A549 (cell line): ENCODE measurements around the gene FGD2. TPM values are rescaled to one million over a fixed set of nuclear protein-coding genes. Genes with fewer than 3 reads are reported as not detected.

Experiments
- ATAC-seq, 2 experiments: fragments of 200-7000 bp in 1 of 2; fragments of >200 bp in 1 of 2; cut with Nextera tagmentation in 1 of 2; cut with Tn5 transposase in 1 of 2; 3 replicates each; pipeline versions ENCODE4 v1.8.0 to v1.9.1; 2018 to 2020; ENCODE audit warnings: mild to moderate bottlenecking in 1 of 2, moderate library complexity in 1 of 2
- CTCF ChIA-PET: fragments of 300-600 bp; sonication (Branson Sonifier 250); formaldehyde crosslinking; extraction: SDS; loops from one replicate; lab custom pipeline; 2021; ENCODE audit warnings: antibody characterized with exemption, inconsistent platforms; lab: Yijun Ruan, JAX
- POLR2A ChIA-PET: fragments of 350-600 bp; formaldehyde crosslinking; extraction: SDS; loops from one replicate; lab custom pipeline; 2021; ENCODE audit warnings: antibody characterized with exemption, inconsistent platforms; lab: Yijun Ruan, JAX
- DNase-seq, 2 experiments: peaks; one replicate each; pipeline versions ENCODE4 v3.0.0 to v3.0.0-alpha.2; 2011 to 2016; ENCODE audit warnings: low read depth in 1 of 2, low spot score in 1 of 2
- FAIRE-seq: peaks from 2 replicates; lab custom pipeline; 2011; peaks lifted over from hg19 to GRCh38; lab: Jason Lieb, UNC
- H3K27ac ChIP-seq, 2 experiments: fragments of >200 bp; sonication (Bioruptor Twin); formaldehyde crosslinking; 3 replicates each; pipeline ENCODE4 v1.5.1; 2016 to 2017
- H3K4me1 ChIP-seq: fragments of >200 bp; sonication (Bioruptor Twin); formaldehyde crosslinking; 3 replicates; pipeline ENCODE4 v1.6.1; 2016
- H3K4me2 ChIP-seq: fragments of >200 bp; sonication (Bioruptor Twin); formaldehyde crosslinking; 3 replicates; pipeline ENCODE4 v1.6.1; 2016
- H3K4me3 ChIP-seq: fragments of >200 bp; sonication (Bioruptor Twin); formaldehyde crosslinking; 3 replicates; pipeline ENCODE4 v1.5.1; 2016
- H3K9me3 ChIP-seq: fragments of >200 bp; sonication (Bioruptor Twin); formaldehyde crosslinking; 3 replicates; pipeline ENCODE4 v1.6.1; 2016
- BHLHE40 ChIP-seq: IDR thresholded peaks from 2 replicates; pipeline ENCODE4 v1.6.1; 2012; ENCODE audit warnings: low read depth, low read length, inconsistent platforms
- CEBPB ChIP-seq, 2 experiments: fragments of >200 bp in 1 of 2; sonication (Bioruptor Twin) in 1 of 2; formaldehyde crosslinking in 1 of 2; IDR thresholded peaks; 2 replicates each; pipeline ENCODE4 v1.6.1; 2012 to 2016
- CHD4 ChIP-seq: fragments of 200-600 bp; sonication (generic); IDR thresholded peaks from 2 replicates; pipeline ENCODE4 v1.6.1; 2016; ENCODE audit warnings: antibody characterized with exemption, mild to moderate bottlenecking, borderline replicate concordance
- EHF ChIP-seq: fragments of 250-450 bp; sonication (Bioruptor Pico); IDR thresholded peaks from 2 replicates; pipeline ENCODE4 v1.5.0; 2020; ENCODE audit warnings: mild to moderate bottlenecking
- FOSB ChIP-seq: fragments of 250-450 bp; sonication (Bioruptor Pico); IDR thresholded peaks from 2 replicates; pipeline ENCODE4 v1.5.0; 2020; ENCODE audit warnings: mild to moderate bottlenecking, moderate library complexity
- FOSL2 ChIP-seq, 2 experiments: fragments of 450-650 bp in 1 of 2; fragments of >200 bp in 1 of 2; sonication (Bioruptor Twin) in 1 of 2; formaldehyde crosslinking; IDR thresholded peaks; 2 replicates each; pipeline versions ENCODE4 v1.5.0 to v1.6.1; 2016 to 2020; ENCODE audit warnings: mild to moderate bottlenecking in 1 of 2, moderate library complexity in 1 of 2
- HMGXB4 ChIP-seq: fragments of 250-450 bp; sonication (Bioruptor Pico); IDR thresholded peaks from 2 replicates; pipeline ENCODE4 v1.5.0; 2021; ENCODE audit warnings: mild to moderate bottlenecking, moderate library complexity, borderline replicate concordance
- HOXB5 ChIP-seq: fragments of 250-450 bp; sonication (Bioruptor Pico); IDR thresholded peaks from 2 replicates; pipeline ENCODE4 v1.5.0; 2020; ENCODE audit warnings: mild to moderate bottlenecking, moderate library complexity
- JUN ChIP-seq, 2 experiments: fragments of >200 bp; sonication (Bioruptor Twin); formaldehyde crosslinking; IDR thresholded peaks; 2 replicates in 1 of 2; 3 replicates in 1 of 2; pipeline ENCODE4 v1.6.1; 2016 to 2017
- JUNB ChIP-seq: fragments of >200 bp; sonication (Bioruptor Twin); formaldehyde crosslinking; IDR thresholded peaks from 2 replicates; pipeline ENCODE4 v1.6.1; 2016
- MAFK ChIP-seq: fragments of 450-650 bp; IDR thresholded peaks from 2 replicates; pipeline ENCODE4 v1.6.1; 2014; ENCODE audit not compliant: partially characterized antibody
- PBX3 ChIP-seq: IDR thresholded peaks from 2 replicates; pipeline ENCODE4 v1.6.1; 2012
- SMC3 ChIP-seq: fragments of >200 bp; sonication (Bioruptor Twin); formaldehyde crosslinking; IDR thresholded peaks from 3 replicates; pipeline ENCODE4 v1.6.1; 2018; ENCODE audit warnings: inconsistent platforms
- TFCP2L1 ChIP-seq: fragments of 250-450 bp; sonication (Bioruptor Pico); IDR thresholded peaks from 2 replicates; pipeline ENCODE4 v1.5.0; 2021; ENCODE audit warnings: mild to moderate bottlenecking
- ZSCAN20 ChIP-seq: fragments of 250-450 bp; sonication (Bioruptor Pico); IDR thresholded peaks from 2 replicates; pipeline ENCODE4 v1.8.0; 2022; ENCODE audit warnings: mild to moderate bottlenecking, moderate library complexity
- WGBS: methylation state at CpG from one replicate; pipeline ENCODE4 v1.1.6; 2017; ENCODE audit errors: missing lambda C conversion rate; 5-methylcytosine and 5-hydroxymethylcytosine counted together
- polyA plus RNA-seq, 4 experiments: library from polyadenylated mRNA; depleted of rRNA in 3 of 4; stranded (reverse); fragments of >200 nt; fragmentation: RNase III in 1 of 4; extraction: RNeasy Plus Mini Kit Qiagen cat#74134 plus additional on column Dnase treatment in 1 of 4; gene quantifications; 2 replicates in 3 of 4; 3 replicates in 1 of 4; pipeline ENCODE4 v1.2.3, GENCODE V29; 2011 to 2017
- TF ChIP-seq, protein P1 (sequence below): fragments of >200 bp; sonication (Bioruptor Twin); formaldehyde crosslinking; IDR thresholded peaks from 3 replicates; pipeline ENCODE4 v1.5.1; 2016
- TF ChIP-seq, protein P2 (sequence below): fragments of >200 bp; sonication (Bioruptor Twin); formaldehyde crosslinking; IDR thresholded peaks from 2 replicates; pipeline ENCODE4 v1.6.1; 2016
- TF ChIP-seq, protein P3 (sequence below): fragments of 200-600 bp; sonication (generic); IDR thresholded peaks from 2 replicates; pipeline ENCODE4 v1.6.1; 2016; ENCODE audit warnings: antibody characterized with exemption, mild to moderate bottlenecking, moderate library complexity

FGD2 gene
- polyA plus RNA-seq, 2 of the 4 experiments (the other 2 are of a cell fraction) = not detected

GRCh38 chr6:36969240-36969691, 36.2 kb upstream of the FGD2 start:
- no peaks in the 10 kb centered on the region for H3K9me3 ChIP-seq
- POLR2A ChIA-PET = no interaction called here
- TF ChIP-seq EHF (CRISPR knock-in tag) = no peak
- TF ChIP-seq JUNB = no peak
- no peak for TF ChIP-seq HOXB5
- TF ChIP-seq, protein P1, sequence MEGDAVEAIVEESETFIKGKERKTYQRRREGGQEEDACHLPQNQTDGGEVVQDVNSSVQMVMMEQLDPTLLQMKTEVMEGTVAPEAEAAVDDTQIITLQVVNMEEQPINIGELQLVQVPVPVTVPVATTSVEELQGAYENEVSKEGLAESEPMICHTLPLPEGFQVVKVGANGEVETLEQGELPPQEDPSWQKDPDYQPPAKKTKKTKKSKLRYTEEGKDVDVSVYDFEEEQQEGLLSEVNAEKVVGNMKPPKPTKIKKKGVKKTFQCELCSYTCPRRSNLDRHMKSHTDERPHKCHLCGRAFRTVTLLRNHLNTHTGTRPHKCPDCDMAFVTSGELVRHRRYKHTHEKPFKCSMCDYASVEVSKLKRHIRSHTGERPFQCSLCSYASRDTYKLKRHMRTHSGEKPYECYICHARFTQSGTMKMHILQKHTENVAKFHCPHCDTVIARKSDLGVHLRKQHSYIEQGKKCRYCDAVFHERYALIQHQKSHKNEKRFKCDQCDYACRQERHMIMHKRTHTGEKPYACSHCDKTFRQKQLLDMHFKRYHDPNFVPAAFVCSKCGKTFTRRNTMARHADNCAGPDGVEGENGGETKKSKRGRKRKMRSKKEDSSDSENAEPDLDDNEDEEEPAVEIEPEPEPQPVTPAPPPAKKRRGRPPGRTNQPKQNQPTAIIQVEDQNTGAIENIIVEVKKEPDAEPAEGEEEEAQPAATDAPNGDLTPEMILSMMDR = no peak
- no peak for TF ChIP-seq TFCP2L1 (CRISPR knock-in tag)
- no peak for TF ChIP-seq BHLHE40
- TF ChIP-seq JUN (IDR thresholded peaks at IDR 0.05) = no peak
- TF ChIP-seq MAFK = no peak
- no peak for TF ChIP-seq PBX3
- TF ChIP-seq, protein P2, sequence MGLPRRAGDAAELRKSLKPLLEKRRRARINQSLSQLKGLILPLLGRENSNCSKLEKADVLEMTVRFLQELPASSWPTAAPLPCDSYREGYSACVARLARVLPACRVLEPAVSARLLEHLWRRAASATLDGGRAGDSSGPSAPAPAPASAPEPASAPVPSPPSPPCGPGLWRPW = no peak
- no peak for TF ChIP-seq HMGXB4 (CRISPR knock-in tag)
- TF ChIP-seq SMC3 = no peak
- TF ChIP-seq, protein P3, sequence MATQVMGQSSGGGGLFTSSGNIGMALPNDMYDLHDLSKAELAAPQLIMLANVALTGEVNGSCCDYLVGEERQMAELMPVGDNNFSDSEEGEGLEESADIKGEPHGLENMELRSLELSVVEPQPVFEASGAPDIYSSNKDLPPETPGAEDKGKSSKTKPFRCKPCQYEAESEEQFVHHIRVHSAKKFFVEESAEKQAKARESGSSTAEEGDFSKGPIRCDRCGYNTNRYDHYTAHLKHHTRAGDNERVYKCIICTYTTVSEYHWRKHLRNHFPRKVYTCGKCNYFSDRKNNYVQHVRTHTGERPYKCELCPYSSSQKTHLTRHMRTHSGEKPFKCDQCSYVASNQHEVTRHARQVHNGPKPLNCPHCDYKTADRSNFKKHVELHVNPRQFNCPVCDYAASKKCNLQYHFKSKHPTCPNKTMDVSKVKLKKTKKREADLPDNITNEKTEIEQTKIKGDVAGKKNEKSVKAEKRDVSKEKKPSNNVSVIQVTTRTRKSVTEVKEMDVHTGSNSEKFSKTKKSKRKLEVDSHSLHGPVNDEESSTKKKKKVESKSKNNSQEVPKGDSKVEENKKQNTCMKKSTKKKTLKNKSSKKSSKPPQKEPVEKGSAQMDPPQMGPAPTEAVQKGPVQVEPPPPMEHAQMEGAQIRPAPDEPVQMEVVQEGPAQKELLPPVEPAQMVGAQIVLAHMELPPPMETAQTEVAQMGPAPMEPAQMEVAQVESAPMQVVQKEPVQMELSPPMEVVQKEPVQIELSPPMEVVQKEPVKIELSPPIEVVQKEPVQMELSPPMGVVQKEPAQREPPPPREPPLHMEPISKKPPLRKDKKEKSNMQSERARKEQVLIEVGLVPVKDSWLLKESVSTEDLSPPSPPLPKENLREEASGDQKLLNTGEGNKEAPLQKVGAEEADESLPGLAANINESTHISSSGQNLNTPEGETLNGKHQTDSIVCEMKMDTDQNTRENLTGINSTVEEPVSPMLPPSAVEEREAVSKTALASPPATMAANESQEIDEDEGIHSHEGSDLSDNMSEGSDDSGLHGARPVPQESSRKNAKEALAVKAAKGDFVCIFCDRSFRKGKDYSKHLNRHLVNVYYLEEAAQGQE = no peak
- no peak for TF ChIP-seq CEBPB (IDR thresholded peaks at IDR 0.05)
- no peak for TF ChIP-seq FOSL2 (IDR thresholded peaks at IDR 0.05)
- TF ChIP-seq FOSL2 (CRISPR knock-in tag; IDR thresholded peaks at IDR 0.05) = no peak
- no peak for TF ChIP-seq FOSB (CRISPR knock-in tag)
- no peak for TF ChIP-seq CHD4
- no peak for TF ChIP-seq ZSCAN20 (CRISPR knock-in tag)
- TF ChIP-seq, all 56 proteins: peak for 0
- DNase-seq (no peak), FAIRE-seq (no peak), ATAC-seq (no peak)
- H3K4me2 ChIP-seq = no peak overlapping the region
- no peaks in the 10 kb centered on the region for H3K4me1 ChIP-seq
- WGBS = 87% methylated on average over 9 of the region's 14 CpGs
- no peak overlapping the region for H3K4me3 ChIP-seq
- no peak overlapping the region for H3K27ac ChIP-seq
- CTCF ChIA-PET = interaction anchor here (1.1 to 1.2 kb wide), 2 partner anchors 9 to 241 kb away, joined by 3 to 4 read pairs; no protein-coding TSS in a partner anchor
